Measurements from ENCODE around the gene MPHOSPH10.
"Not testable (repeated sequence)": the region's sequence is repeated elsewhere in the genome, so short reads cannot be mapped to it uniquely, and the experiment has no call there.

Gene MPHOSPH10

GRCh38 chr2:71122387-71123298 is 7.8 kb upstream of the MPHOSPH10 start:
- DNase-seq = no peak

GRCh38 chr2:71125506-71126294 is 4.7 kb upstream of the MPHOSPH10 start:
- DNase-seq = no peak

GRCh38 chr2:71126957-71127356 is 3.5 kb upstream of the MPHOSPH10 start:
- DNase-seq = no peak

- DNase-seq = no peak
Observed at GRCh38 chr2:71129114-71129901, 1.1 kb upstream of the MPHOSPH10 start.

- no peak for DNase-seq
Observed at GRCh38 chr2:71129902-71130151, 607 bp upstream of the MPHOSPH10 start.

GRCh38 chr2:71130905-71131244 is 441 bp downstream of the MPHOSPH10 start:
- peak; percentile 36 for DNase-seq

- DNase-seq = not testable (repeated sequence)
Observed at GRCh38 chr2:71131387-71132166, 1.1 kb downstream of the MPHOSPH10 start.

GRCh38 chr2:71133603-71134002 is 3.2 kb downstream of the MPHOSPH10 start:
- DNase-seq = no peak

GRCh38 chr2:71136174-71136573 is 5.7 kb downstream of the MPHOSPH10 start:
- no peak for DNase-seq

GRCh38 chr2:71143782-71144181 is 13.3 kb downstream of the MPHOSPH10 start:
- DNase-seq = no peak

- DNase-seq = no peak
Observed at GRCh38 chr2:71148506-71149063, 18.2 kb downstream of the MPHOSPH10 start.

GRCh38 chr2:71150082-71150816 is 19.8 kb downstream of the MPHOSPH10 start:
- no peak for DNase-seq

- no peak for DNase-seq
Observed at GRCh38 chr2:71151620-71152019, 21.2 kb downstream of the MPHOSPH10 start.

- no peak for DNase-seq
Observed at GRCh38 chr2:71153585-71154224, 23.3 kb downstream of the MPHOSPH10 start.

- no peak for DNase-seq
Observed at GRCh38 chr2:71154279-71154678, 23.8 kb downstream of the MPHOSPH10 start.

- peak; percentile 37 for DNase-seq
Observed at GRCh38 chr2:71154798-71155197, 24.4 kb downstream of the MPHOSPH10 start.

GRCh38 chr2:71155846-71156245 is 25.4 kb downstream of the MPHOSPH10 start:
- DNase-seq = no peak

- no peak for DNase-seq
Observed at GRCh38 chr2:71156573-71156972, 26.1 kb downstream of the MPHOSPH10 start.

GRCh38 chr2:71157124-71157793 is 26.8 kb downstream of the MPHOSPH10 start:
- peak; percentile 63 for DNase-seq

- no peak for DNase-seq
Observed at GRCh38 chr2:71166812-71167211, 36.4 kb downstream of the MPHOSPH10 start.

GRCh38 chr2:71173096-71173495 is 42.7 kb downstream of the MPHOSPH10 start:
- no peak for DNase-seq

All from activated CD4-positive, alpha-beta T cell treated with anti-CD3 and anti-CD28 coated beads, Interleukin-2, Interleukin-6, amounts not matched to agents 100 ng/mL and 50 ng/mL, durations not matched to agents 16 hours and 8 hours (primary cell).